Naive B cell (primary cell): ENCODE results near the gene MPRIP. TPM values are rescaled to one million over a fixed set of nuclear protein-coding genes. Genes with fewer than 3 reads are reported as not detected.

Experiments used
- ATAC-seq, 2 donors: fragments of 150-1000 bp; cut with Tn5 transposase; 2 replicates each; pipeline ENCODE4 v1.10.0; 2021; ENCODE audit warnings: low read depth in 2 of 2, mild to moderate bottlenecking in 2 of 2, moderate library complexity in 2 of 2
- DNase-seq: peaks from one replicate; pipeline ENCODE4 v3.0.0; 2022
- H3K27ac Mint-ChIP-seq, 6 donors: one replicate each; pipeline ENCODE4 v1.8.0; 2020 to 2022; ENCODE audit warnings: mild to moderate bottlenecking in 6 of 6, mixed read lengths in 6 of 6, moderate library complexity in 5 of 6, inconsistent platforms in 2 of 6
- H3K27me3 Mint-ChIP-seq, 3 donors: one replicate each; pipeline ENCODE4 v1.8.0; 2021 to 2022; ENCODE audit warnings: mixed read lengths in 3 of 3, mild to moderate bottlenecking in 1 of 3
- H3K36me3 Mint-ChIP-seq, 2 donors: one replicate each; pipeline ENCODE4 v1.8.0; 2020 to 2022; ENCODE audit warnings: mixed read lengths in 2 of 2, inconsistent platforms in 1 of 2, mild to moderate bottlenecking in 1 of 2
- H3K4me1 Mint-ChIP-seq, 3 donors: one replicate each; pipeline ENCODE4 v1.8.0; 2020 to 2022; ENCODE audit warnings: mixed read lengths in 3 of 3, inconsistent platforms in 1 of 3, mild to moderate bottlenecking in 1 of 3, moderate library complexity in 1 of 3
- H3K4me3 Mint-ChIP-seq, 8 donors: one replicate each; pipeline ENCODE4 v1.8.0; 2020 to 2022; ENCODE audit warnings: mild to moderate bottlenecking in 8 of 8, mixed read lengths in 8 of 8, moderate library complexity in 8 of 8, inconsistent platforms in 2 of 8
- H3K9me3 Mint-ChIP-seq, 7 donors: one replicate each; pipeline ENCODE4 v1.8.0; 2020 to 2022; ENCODE audit warnings: mixed read lengths in 7 of 7, mild to moderate bottlenecking in 5 of 7, inconsistent platforms in 2 of 7, moderate library complexity in 1 of 7
- polyA plus RNA-seq, 6 donors: library from polyadenylated mRNA; unstranded; fragments of 300-500 nt; fragmentation: Illumina TruSeq; gene quantifications; one replicate each; pipeline ENCODE4 v1.2.3, GENCODE V29; 2021; ENCODE audit warnings: low read depth in 6 of 6

MPRIP gene
- polyA plus RNA-seq, 6 donors from 2014 or later, result 1.9 to 26.0 (median 12.6) TPM

- H3K4me1 Mint-ChIP-seq, result peaks cover 9 to 18% (median 11%) of the 10 kb centered on the region in 3 donors
These were observed 186.4 kb downstream of the MPRIP start for GRCh38 chr17:17228521-17229279.

GRCh38 chr17:17229416-17230384, 187.4 kb downstream of the MPRIP start:
- H3K9me3 Mint-ChIP-seq, result no peaks in the 10 kb centered on the region
- no peak for DNase-seq
- no peak for ATAC-seq
- peak overlapping the region in 1 of 6 donors; percentile 61 for H3K27ac Mint-ChIP-seq
- H3K4me3 Mint-ChIP-seq, result peak overlapping the region in 1 of 8 donors; percentile 2
- no peaks in the 10 kb centered on the region for H3K27me3 Mint-ChIP-seq
- H3K36me3 Mint-ChIP-seq, result peaks cover 15 to 29% of the 10 kb centered on the region in 2 donors
- H3K4me1 Mint-ChIP-seq, result peaks cover 9 to 18% (median 11%) of the 10 kb centered on the region in 3 donors

More at GRCh38 chr17:17228521-17229279, 186.4 kb downstream of the MPRIP start:
- peak overlapping the region in 3 of 6 donors; percentile 16 to 61 (median 22) for H3K27ac Mint-ChIP-seq
- H3K27me3 Mint-ChIP-seq, result no peaks in the 10 kb centered on the region
- ATAC-seq (no peak), DNase-seq (no peak)
- H3K4me3 Mint-ChIP-seq, result no peak overlapping the region
- H3K9me3 Mint-ChIP-seq, result no peaks in the 10 kb centered on the region
- peaks cover 16 to 33% of the 10 kb centered on the region in 2 donors for H3K36me3 Mint-ChIP-seq

GRCh38 chr17:17231621-17232302, 189.5 kb downstream of the MPRIP start:
- H3K4me1 Mint-ChIP-seq, result peaks cover 23 to 34% (median 30%) of the 10 kb centered on the region in 3 donors
- ATAC-seq, result no peak
- H3K27ac Mint-ChIP-seq, result peak overlapping the region in 2 of 6 donors; percentile 32 to 54
- H3K36me3 Mint-ChIP-seq, result peaks cover 10 to 24% of the 10 kb centered on the region in 2 donors
- no peak for DNase-seq
- no peaks in the 10 kb centered on the region for H3K9me3 Mint-ChIP-seq
- H3K4me3 Mint-ChIP-seq, result peak overlapping the region in 2 of 8 donors; percentile 18 to 47
- no peaks in the 10 kb centered on the region for H3K27me3 Mint-ChIP-seq

GRCh38 chr17:17232303-17232621, 190.0 kb downstream of the MPRIP start:
- Mint-ChIP-seq H3K27ac (peak overlapping the region in 2 of 6 donors; percentile 32 to 54), H3K36me3 (peaks cover 10 to 24% of the 10 kb centered on the region in 2 donors), H3K9me3 (no peaks in the 10 kb centered on the region), H3K4me1 (peaks cover 23 to 37% (median 33%) of the 10 kb centered on the region in 3 donors), H3K4me3 (peak overlapping the region in 1 of 8 donors; percentile 18), H3K27me3 (no peaks in the 10 kb centered on the region)
- ATAC-seq (no peak), DNase-seq (no peak)

GRCh38 chr17:17235212-17236174, 193.2 kb downstream of the MPRIP start:
- Mint-ChIP-seq H3K9me3 (no peaks in the 10 kb centered on the region), H3K4me1 (peaks cover 27 to 37% (median 31%) of the 10 kb centered on the region in 3 donors), H3K27me3 (no peaks in the 10 kb centered on the region), H3K4me3 (peak overlapping the region; percentile 87 to 100 (median 98)), H3K27ac (peak overlapping the region; percentile 15 to 100 (median 100)), H3K36me3 (peaks cover 0 to 9% of the 10 kb centered on the region in 2 donors)
- ATAC-seq (no peak), DNase-seq (no peak)

GRCh38 chr17:17236295-17237025, 194.2 kb downstream of the MPRIP start:
- peaks cover 0 to 7% of the 10 kb centered on the region in 2 donors for H3K36me3 Mint-ChIP-seq
- DNase-seq (peak; percentile 6), ATAC-seq (peak; percentile 3 to 6)
- H3K27ac Mint-ChIP-seq, result peak overlapping the region; percentile 97 to 100 (median 100)
- no peaks in the 10 kb centered on the region for H3K9me3 Mint-ChIP-seq
- H3K4me3 Mint-ChIP-seq, result peak overlapping the region; percentile 87 to 100 (median 98)
- H3K4me1 Mint-ChIP-seq, result peaks cover 27 to 37% (median 31%) of the 10 kb centered on the region in 3 donors
- no peaks in the 10 kb centered on the region for H3K27me3 Mint-ChIP-seq

GRCh38 chr17:17237026-17237799, 195.0 kb downstream of the MPRIP start, which contains the start of gene FLCN:
FLCN (minus strand) TSS chr17:17237168; CDS start chr17:17228137, 9,031 bp downstream.
- no peaks in the 10 kb centered on the region for H3K27me3 Mint-ChIP-seq
- H3K4me1 Mint-ChIP-seq, result peaks cover 21 to 37% (median 27%) of the 10 kb centered on the region in 3 donors
- no peaks in the 10 kb centered on the region for H3K36me3 Mint-ChIP-seq
- peak within 1 kb of the TSS; percentile 97 to 100 (median 100) for H3K27ac Mint-ChIP-seq
- peak; percentile 90 to 92 for ATAC-seq
- no peaks in the 10 kb centered on the region for H3K9me3 Mint-ChIP-seq
- peak; percentile 92 for DNase-seq
- peak within 1 kb of the TSS; percentile 87 to 100 (median 98) for H3K4me3 Mint-ChIP-seq

- Mint-ChIP-seq H3K27me3 (no peaks in the 10 kb centered on the region), H3K4me1 (peaks cover 21 to 28% (median 25%) of the 10 kb centered on the region in 3 donors), H3K9me3 (no peaks in the 10 kb centered on the region), H3K36me3 (no peaks in the 10 kb centered on the region), H3K27ac (no peak overlapping the region), H3K4me3 (peak overlapping the region in 3 of 8 donors; percentile 24 to 100 (median 58))
- DNase-seq, result no peak
- ATAC-seq, result no peak
These were observed 197.6 kb downstream of the MPRIP start for GRCh38 chr17:17239832-17240231.

- Mint-ChIP-seq H3K27me3 (no peaks in the 10 kb centered on the region), H3K4me1 (peaks cover 4 to 13% (median 9%) of the 10 kb centered on the region in 3 donors), H3K9me3 (no peaks in the 10 kb centered on the region), H3K36me3 (no peaks in the 10 kb centered on the region), H3K4me3 (peak overlapping the region in 2 of 8 donors; percentile 29 to 71), H3K27ac (peak overlapping the region in 1 of 6 donors; percentile 60)
- ATAC-seq (no peak), DNase-seq (no peak)
These were observed 199.4 kb downstream of the MPRIP start for GRCh38 chr17:17241656-17242055.

- H3K4me1 Mint-ChIP-seq, result peaks cover 0 to 13% (median 6%) of the 10 kb centered on the region in 3 donors
- H3K9me3 Mint-ChIP-seq, result no peaks in the 10 kb centered on the region
- no peak overlapping the region for H3K27ac Mint-ChIP-seq
- DNase-seq (no peak), ATAC-seq (no peak)
- no peaks in the 10 kb centered on the region for H3K36me3 Mint-ChIP-seq
- peak overlapping the region in 2 of 8 donors; percentile 29 to 71 for H3K4me3 Mint-ChIP-seq
- H3K27me3 Mint-ChIP-seq, result no peaks in the 10 kb centered on the region
These were observed 200.0 kb downstream of the MPRIP start for GRCh38 chr17:17242246-17242645.
